HepG2 (cell line): ENCODE measurements around the gene ALDH2. TPM values are rescaled to one million over a fixed set of nuclear protein-coding genes. Genes with fewer than 3 reads are reported as not detected.
A peak's percentile ranks its signal among the peaks of the same experiment; 100 is the strongest.

Source experiments
- GATAD1 ChIP-seq: IDR thresholded peaks from 2 replicates; pipeline ENCODE4 v1.6.1; 2016; ENCODE audit warnings: missing genetic modification reagents, missing compliant biosample characterization
- HDAC2 ChIP-seq: sonication (generic); formaldehyde crosslinking; IDR thresholded peaks from 2 replicates; pipeline ENCODE4 v1.4.0; 2020; ENCODE audit warnings: missing genetic modification reagents
- MED8 ChIP-seq: sonication (generic); formaldehyde crosslinking; IDR thresholded peaks from 2 replicates; pipeline ENCODE4 v1.8.1; 2023; ENCODE audit warnings: mild to moderate bottlenecking, missing genetic modification reagents; ENCODE audit not compliant: insufficient replicate concordance
- NR2F1 ChIP-seq, 2 experiments: fragments of 450-650 bp in 1 of 2; formaldehyde crosslinking in 1 of 2; IDR thresholded peaks; 2 replicates each; pipeline versions ENCODE4 v1.5.0 to v1.6.1; 2016 to 2020; ENCODE audit warnings: mild to moderate bottlenecking in 1 of 2, missing compliant biosample characterization in 1 of 2, missing genetic modification reagents in 1 of 2, moderate library complexity in 1 of 2
- STAG1 ChIP-seq: sonication (generic); formaldehyde crosslinking; IDR thresholded peaks from 2 replicates; pipeline ENCODE4 v1.4.0; 2020; ENCODE audit warnings: missing genetic modification reagents
- STAT5B ChIP-seq: sonication (generic); formaldehyde crosslinking; IDR thresholded peaks from 2 replicates; pipeline ENCODE4 v1.4.0; 2020; ENCODE audit warnings: missing genetic modification reagents
- ZBTB3 ChIP-seq: sonication (generic); formaldehyde crosslinking; IDR thresholded peaks from 2 replicates; pipeline ENCODE4 v1.4.0; 2020; ENCODE audit warnings: low read depth, mild to moderate bottlenecking, moderate library complexity, missing genetic modification reagents, borderline replicate concordance
- ZKSCAN8 ChIP-seq: IDR thresholded peaks from 2 replicates; pipeline ENCODE4 v1.6.1; 2016; ENCODE audit warnings: borderline replicate concordance, missing genetic modification reagents, missing compliant biosample characterization
- ZNF678 ChIP-seq: sonication (generic); formaldehyde crosslinking; IDR thresholded peaks from 2 replicates; pipeline ENCODE4 v1.4.0; 2020; ENCODE audit warnings: mild to moderate bottlenecking, missing genetic modification reagents
- polyA plus RNA-seq, 8 experiments: library from polyadenylated mRNA; depleted of rRNA in 3 of 8; stranded (reverse) in 7 of 8; unstranded in 1 of 8; fragments of >200 nt; fragmentation: Illumina TruSeq in 4 of 8; extraction: Trizol in 4 of 8; gene quantifications; 2 replicates each; pipeline versions ENCODE4 v1.2.1 to v1.2.3, GENCODE V29; 2011 to 2016; ENCODE audit warnings: low read depth in 4 of 8, missing spikeins in 1 of 8, mixed read lengths in 1 of 8; ENCODE audit not compliant: insufficient read depth in 1 of 8
- total RNA-seq, 5 experiments: library from RNA; depleted of rRNA; stranded (reverse); fragments of >200 nt; fragmentation: Illumina TruSeq; extraction: Trizol; gene quantifications; 2 replicates each; pipeline ENCODE4 v1.2.3, GENCODE V29; 2016; ENCODE audit warnings: low read depth in 1 of 5
- TF ChIP-seq, protein P1 (sequence below): sonication (generic); formaldehyde crosslinking; IDR thresholded peaks from 2 replicates; pipeline ENCODE4 v1.4.0; 2020; ENCODE audit warnings: missing genetic modification reagents
- TF ChIP-seq, protein P2 (sequence below), 2 experiments: sonication (generic) in 1 of 2; formaldehyde crosslinking in 1 of 2; IDR thresholded peaks; 2 replicates each; pipeline versions ENCODE4 v1.5.1 to v1.6.1; 2011 to 2020; ENCODE audit warnings: borderline replicate concordance in 1 of 2, low read depth in 1 of 2, low read length in 1 of 2, mild to moderate bottlenecking in 1 of 2, missing genetic modification reagents in 1 of 2, moderate library complexity in 1 of 2
- TF ChIP-seq, protein P3 (sequence below): sonication (generic); formaldehyde crosslinking; IDR thresholded peaks from 2 replicates; pipeline ENCODE4 v1.5.0; 2020; ENCODE audit warnings: missing genetic modification reagents
- TF ChIP-seq, protein P4 (sequence below): sonication (generic); formaldehyde crosslinking; IDR thresholded peaks from 2 replicates; pipeline ENCODE4 v1.5.0; 2020; ENCODE audit warnings: missing genetic modification reagents, mild to moderate bottlenecking, borderline replicate concordance
- TF ChIP-seq, protein P5 (sequence below): sonication (generic); formaldehyde crosslinking; IDR thresholded peaks from 2 replicates; pipeline ENCODE4 v1.4.0; 2020; ENCODE audit warnings: missing genetic modification reagents

ALDH2 gene
- total and polyA plus RNA-seq, 2 of the 13 experiments (the other 11 are each of a cell fraction or from before 2014, with no cell fraction given), result 78.8 to 103 TPM

DNA sequence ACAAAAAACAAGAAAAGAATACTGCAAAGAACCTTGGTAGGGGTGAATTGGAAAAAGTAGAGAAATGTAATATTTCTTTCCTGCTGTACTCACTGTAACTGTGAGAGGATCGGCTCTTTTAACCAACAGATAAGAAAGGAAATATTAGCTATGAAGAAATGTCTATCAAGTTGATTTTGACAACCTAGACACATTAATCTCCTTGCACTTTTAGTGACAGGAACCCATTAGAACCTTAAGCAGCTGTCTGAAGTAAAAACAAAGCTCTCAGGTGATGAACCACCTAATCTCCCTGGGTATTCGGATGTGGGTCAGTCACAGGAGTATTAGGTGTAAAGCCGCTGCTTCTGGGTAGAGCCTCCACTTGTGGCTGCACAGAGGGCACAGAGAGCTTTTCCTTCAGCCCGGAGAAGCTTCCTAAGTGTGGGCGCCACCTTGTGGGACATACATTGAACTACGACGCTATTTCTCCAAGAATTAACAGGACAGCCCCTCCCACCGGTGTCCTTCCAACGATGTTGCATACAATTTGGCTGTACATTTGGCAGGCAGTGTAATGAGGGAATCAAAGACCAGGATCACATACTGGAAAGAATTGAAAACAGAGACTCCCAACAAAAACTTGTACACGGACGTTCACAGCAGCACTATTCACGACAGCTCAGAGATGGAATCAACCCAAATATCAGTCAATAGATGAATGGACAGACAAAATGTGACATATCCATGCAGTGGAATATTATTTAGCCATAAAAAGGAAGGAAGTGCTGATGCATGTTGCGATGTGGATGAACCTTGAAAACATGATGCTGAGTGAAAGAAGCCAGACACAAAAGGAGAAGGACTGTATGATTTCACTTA lies 46.4 kb downstream of the ALDH2 start (continued):
- TF ChIP-seq, protein P1, sequence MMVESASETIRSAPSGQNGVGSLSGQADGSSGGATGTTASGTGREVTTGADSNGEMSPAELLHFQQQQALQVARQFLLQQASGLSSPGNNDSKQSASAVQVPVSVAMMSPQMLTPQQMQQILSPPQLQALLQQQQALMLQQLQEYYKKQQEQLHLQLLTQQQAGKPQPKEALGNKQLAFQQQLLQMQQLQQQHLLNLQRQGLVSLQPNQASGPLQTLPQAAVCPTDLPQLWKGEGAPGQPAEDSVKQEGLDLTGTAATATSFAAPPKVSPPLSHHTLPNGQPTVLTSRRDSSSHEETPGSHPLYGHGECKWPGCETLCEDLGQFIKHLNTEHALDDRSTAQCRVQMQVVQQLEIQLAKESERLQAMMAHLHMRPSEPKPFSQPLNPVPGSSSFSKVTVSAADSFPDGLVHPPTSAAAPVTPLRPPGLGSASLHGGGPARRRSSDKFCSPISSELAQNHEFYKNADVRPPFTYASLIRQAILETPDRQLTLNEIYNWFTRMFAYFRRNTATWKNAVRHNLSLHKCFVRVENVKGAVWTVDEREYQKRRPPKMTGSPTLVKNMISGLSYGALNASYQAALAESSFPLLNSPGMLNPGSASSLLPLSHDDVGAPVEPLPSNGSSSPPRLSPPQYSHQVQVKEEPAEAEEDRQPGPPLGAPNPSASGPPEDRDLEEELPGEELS (CRISPR knock-in tag), result peak; percentile 16; the same call in 1 of the 2 replicates
- TF ChIP-seq GATAD1 (CRISPR knock-in tag) (no peak), STAG1 (CRISPR knock-in tag) (peak; percentile 92), ZBTB3 (no peak), HDAC2 (CRISPR knock-in tag) (0 out of 2 replicates have a peak, but pooled peaks have one; percentile 20), ZKSCAN8 (CRISPR knock-in tag) (0 out of 2 replicates have a peak, but pooled peaks have one; percentile 42), NR2F1 (CRISPR knock-in tag; IDR thresholded peaks at IDR 0.05) (no peak), STAT5B (CRISPR knock-in tag) (no peak), MED8 (no peak), ZNF678 (CRISPR knock-in tag) (no peak)
- TF ChIP-seq, protein P2, sequence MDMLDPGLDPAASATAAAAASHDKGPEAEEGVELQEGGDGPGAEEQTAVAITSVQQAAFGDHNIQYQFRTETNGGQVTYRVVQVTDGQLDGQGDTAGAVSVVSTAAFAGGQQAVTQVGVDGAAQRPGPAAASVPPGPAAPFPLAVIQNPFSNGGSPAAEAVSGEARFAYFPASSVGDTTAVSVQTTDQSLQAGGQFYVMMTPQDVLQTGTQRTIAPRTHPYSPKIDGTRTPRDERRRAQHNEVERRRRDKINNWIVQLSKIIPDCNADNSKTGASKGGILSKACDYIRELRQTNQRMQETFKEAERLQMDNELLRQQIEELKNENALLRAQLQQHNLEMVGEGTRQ (IDR thresholded peaks at IDR 0.05; ENCODE audit: low read depth, low read length), result no peak
- TF ChIP-seq, protein P2 (CRISPR knock-in tag; IDR thresholded peaks at IDR 0.05; ENCODE audit: borderline replicate concordance), result no peak
- TF ChIP-seq, protein P3, sequence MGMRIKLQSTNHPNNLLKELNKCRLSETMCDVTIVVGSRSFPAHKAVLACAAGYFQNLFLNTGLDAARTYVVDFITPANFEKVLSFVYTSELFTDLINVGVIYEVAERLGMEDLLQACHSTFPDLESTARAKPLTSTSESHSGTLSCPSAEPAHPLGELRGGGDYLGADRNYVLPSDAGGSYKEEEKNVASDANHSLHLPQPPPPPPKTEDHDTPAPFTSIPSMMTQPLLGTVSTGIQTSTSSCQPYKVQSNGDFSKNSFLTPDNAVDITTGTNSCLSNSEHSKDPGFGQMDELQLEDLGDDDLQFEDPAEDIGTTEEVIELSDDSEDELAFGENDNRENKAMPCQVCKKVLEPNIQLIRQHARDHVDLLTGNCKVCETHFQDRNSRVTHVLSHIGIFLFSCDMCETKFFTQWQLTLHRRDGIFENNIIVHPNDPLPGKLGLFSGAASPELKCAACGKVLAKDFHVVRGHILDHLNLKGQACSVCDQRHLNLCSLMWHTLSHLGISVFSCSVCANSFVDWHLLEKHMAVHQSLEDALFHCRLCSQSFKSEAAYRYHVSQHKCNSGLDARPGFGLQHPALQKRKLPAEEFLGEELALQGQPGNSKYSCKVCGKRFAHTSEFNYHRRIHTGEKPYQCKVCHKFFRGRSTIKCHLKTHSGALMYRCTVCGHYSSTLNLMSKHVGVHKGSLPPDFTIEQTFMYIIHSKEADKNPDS, result no peak
- TF ChIP-seq, protein P4, sequence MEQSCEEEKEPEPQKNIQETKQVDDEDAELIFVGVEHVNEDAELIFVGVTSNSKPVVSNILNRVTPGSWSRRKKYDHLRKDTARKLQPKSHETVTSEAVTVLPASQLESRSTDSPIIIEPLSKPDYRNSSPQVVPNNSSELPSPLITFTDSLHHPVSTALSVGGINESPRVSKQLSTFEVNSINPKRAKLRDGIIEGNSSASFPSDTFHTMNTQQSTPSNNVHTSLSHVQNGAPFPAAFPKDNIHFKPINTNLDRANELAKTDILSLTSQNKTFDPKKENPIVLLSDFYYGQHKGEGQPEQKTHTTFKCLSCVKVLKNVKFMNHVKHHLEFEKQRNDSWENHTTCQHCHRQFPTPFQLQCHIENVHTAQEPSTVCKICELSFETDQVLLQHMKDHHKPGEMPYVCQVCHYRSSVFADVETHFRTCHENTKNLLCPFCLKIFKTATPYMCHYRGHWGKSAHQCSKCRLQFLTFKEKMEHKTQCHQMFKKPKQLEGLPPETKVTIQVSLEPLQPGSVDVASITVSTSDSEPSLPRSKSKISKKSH (CRISPR knock-in tag), result no peak
- TF ChIP-seq, protein P5, sequence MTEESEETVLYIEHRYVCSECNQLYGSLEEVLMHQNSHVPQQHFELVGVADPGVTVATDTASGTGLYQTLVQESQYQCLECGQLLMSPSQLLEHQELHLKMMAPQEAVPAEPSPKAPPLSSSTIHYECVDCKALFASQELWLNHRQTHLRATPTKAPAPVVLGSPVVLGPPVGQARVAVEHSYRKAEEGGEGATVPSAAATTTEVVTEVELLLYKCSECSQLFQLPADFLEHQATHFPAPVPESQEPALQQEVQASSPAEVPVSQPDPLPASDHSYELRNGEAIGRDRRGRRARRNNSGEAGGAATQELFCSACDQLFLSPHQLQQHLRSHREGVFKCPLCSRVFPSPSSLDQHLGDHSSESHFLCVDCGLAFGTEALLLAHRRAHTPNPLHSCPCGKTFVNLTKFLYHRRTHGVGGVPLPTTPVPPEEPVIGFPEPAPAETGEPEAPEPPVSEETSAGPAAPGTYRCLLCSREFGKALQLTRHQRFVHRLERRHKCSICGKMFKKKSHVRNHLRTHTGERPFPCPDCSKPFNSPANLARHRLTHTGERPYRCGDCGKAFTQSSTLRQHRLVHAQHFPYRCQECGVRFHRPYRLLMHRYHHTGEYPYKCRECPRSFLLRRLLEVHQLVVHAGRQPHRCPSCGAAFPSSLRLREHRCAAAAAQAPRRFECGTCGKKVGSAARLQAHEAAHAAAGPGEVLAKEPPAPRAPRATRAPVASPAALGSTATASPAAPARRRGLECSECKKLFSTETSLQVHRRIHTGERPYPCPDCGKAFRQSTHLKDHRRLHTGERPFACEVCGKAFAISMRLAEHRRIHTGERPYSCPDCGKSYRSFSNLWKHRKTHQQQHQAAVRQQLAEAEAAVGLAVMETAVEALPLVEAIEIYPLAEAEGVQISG (CRISPR knock-in tag), result 0 out of 2 replicates have a peak, but pooled peaks have one; percentile 24
